Mucosa of stomach (tissue), 1 donor: Measurements from ENCODE around the gene TMEM220.
"Not testable (repeated sequence)": the region's sequence is repeated elsewhere in the genome, so short reads cannot be mapped to it uniquely, and the experiment has no call there.

Experiments
- H3K27me3 ChIP-seq: one replicate; pipeline ENCODE4 v1.7.0; 2013; ENCODE audit warnings: mild to moderate bottlenecking, low read length; ENCODE audit not compliant: control insufficient read depth, insufficient read depth
- H3K36me3 ChIP-seq: one replicate; pipeline ENCODE4 v1.7.0; 2013; ENCODE audit warnings: low read length; ENCODE audit not compliant: control insufficient read depth, insufficient read depth
- H3K4me1 ChIP-seq: one replicate; pipeline ENCODE4 v1.7.0; 2013; ENCODE audit warnings: mild to moderate bottlenecking, low read length; ENCODE audit not compliant: control insufficient read depth, insufficient read depth
- H3K4me3 ChIP-seq: one replicate; pipeline ENCODE4 v1.7.0; 2013; ENCODE audit warnings: low read length
- H3K9ac ChIP-seq: one replicate; pipeline ENCODE4 v1.7.0; 2013; ENCODE audit warnings: mild to moderate bottlenecking, low read length, moderate library complexity
- H3K9me3 ChIP-seq: one replicate; pipeline ENCODE4 v1.7.0; 2013; ENCODE audit warnings: mild to moderate bottlenecking, low read length, moderate library complexity; ENCODE audit not compliant: control insufficient read depth
- donor health status: Pancreatic carcinoma.

TMEM220 gene

GRCh38 chr17:10737736-10738135, 7.9 kb upstream of the TMEM220 start:
- peak overlapping the region; percentile 11 for H3K9ac ChIP-seq

DNA sequence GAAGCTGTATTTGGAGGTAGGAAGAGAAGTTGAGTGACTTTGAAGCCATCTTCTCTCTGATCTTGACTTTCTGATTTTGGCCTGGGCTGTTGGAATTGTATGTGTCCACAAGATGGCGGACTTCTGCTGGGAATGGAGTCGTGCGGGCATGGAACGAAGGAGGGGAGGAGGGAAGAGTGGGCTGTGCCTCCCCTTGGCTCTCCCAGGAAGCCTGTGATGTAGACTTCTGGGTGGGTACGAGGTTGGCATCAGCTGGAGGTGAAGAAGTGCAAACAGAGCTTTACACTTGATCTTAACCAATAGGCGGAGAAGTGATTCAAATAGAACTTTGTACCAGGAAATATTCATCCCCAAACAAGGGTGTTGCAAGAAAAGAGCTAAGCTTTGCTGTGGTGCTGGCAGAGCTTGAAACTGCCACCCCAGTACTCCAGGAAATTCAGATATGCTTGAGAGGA, 7.4 kb upstream of the TMEM220 start:
- Histone ChIP-seq H3K9ac (peak overlapping the region; percentile 40), H3K9me3 (no peaks in the 10 kb centered on the region), H3K4me3 (no peak overlapping the region), H3K27me3 (no peaks in the 10 kb centered on the region), H3K4me1 (peaks cover 76% of the 10 kb centered on the region), H3K36me3 (no peaks in the 10 kb centered on the region)

More at GRCh38 chr17:10737736-10738135, 7.9 kb upstream of the TMEM220 start:
- peaks cover 74% of the 10 kb centered on the region for H3K4me1 ChIP-seq
- H3K27me3 ChIP-seq: no peaks in the 10 kb centered on the region
- no peak overlapping the region for H3K4me3 ChIP-seq
- no peaks in the 10 kb centered on the region for H3K9me3 ChIP-seq
- H3K36me3 ChIP-seq: no peaks in the 10 kb centered on the region

DNA sequence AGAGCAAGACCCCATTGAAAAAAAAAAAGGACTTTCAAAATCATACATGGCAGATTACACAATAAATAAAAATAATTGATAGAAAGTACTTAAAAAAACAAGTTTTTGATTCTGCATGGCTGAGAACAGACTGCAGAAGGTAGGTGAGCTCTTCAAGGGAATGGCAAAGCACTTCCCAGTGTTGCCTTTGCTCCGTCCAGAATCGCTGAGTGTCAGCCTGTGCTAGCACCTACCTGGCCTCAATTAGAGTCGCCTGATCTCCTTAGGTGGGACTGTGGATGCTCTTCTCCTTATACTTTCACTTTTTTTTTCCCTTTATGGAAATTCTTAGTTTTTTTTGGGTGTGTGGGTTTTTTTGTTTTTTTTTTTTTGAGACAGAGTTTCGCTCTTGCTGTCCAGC, 6.0 kb upstream of the TMEM220 start:
- H3K9ac ChIP-seq: no peak overlapping the region
- H3K27me3 ChIP-seq: no peaks in the 10 kb centered on the region
- no peak overlapping the region for H3K4me3 ChIP-seq
- no peaks in the 10 kb centered on the region for H3K9me3 ChIP-seq
- H3K36me3 ChIP-seq: no peaks in the 10 kb centered on the region
- H3K4me1 ChIP-seq: peaks cover 73% of the 10 kb centered on the region

DNA sequence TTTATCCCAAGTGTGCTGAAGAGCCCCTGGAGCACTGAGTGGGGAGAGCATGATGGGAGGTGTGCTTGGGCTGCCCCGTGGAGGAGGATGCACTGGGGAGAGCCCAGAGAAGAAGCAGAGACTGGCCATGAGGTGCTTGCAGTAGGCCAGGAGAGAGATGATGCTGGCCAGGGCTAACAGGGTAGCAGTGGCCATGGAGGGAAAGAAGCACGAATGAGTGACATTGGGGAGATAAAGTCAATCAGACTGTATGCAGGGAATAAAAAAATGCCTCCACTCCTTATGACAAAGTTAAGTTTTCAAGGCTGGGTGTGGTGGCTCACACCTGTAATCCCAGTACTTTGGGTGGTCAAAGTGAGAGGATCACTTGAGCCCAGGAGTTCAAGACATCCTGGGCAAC, 5.4 kb upstream of the TMEM220 start:
- Histone ChIP-seq H3K27me3 (no peaks in the 10 kb centered on the region), H3K4me3 (no peak overlapping the region), H3K36me3 (no peaks in the 10 kb centered on the region), H3K4me1 (peaks cover 69% of the 10 kb centered on the region), H3K9me3 (no peaks in the 10 kb centered on the region), H3K9ac (no peak overlapping the region)

GRCh38 chr17:10733666-10734065, 3.8 kb upstream of the TMEM220 start:
- Histone ChIP-seq H3K9me3 (no peaks in the 10 kb centered on the region), H3K27me3 (no peaks in the 10 kb centered on the region), H3K4me1 (peaks cover 58% of the 10 kb centered on the region), H3K36me3 (no peaks in the 10 kb centered on the region), H3K9ac (no peak overlapping the region), H3K4me3 (no peak overlapping the region)

DNA sequence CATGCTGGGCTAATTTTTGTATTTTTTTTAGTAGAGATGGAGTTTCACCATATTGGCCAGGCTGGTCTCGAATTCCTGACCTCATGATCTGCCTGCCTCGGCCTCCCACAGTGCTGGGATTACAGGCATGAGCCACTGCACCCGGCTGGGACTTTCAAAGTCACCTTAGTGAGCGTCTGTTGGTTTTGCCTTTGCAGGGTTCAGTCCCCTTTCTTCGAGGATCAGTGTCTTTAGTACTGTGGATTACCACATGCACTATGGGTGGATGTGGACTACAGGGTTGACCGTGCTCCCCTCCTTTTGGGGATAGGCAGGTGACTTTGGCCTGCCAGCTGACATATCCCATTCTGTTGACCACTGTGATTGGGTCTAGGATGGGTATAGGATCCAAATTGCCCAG, 2.3 kb upstream of the TMEM220 start:
- H3K4me1 ChIP-seq: peaks cover 47% of the 10 kb centered on the region
- H3K27me3 ChIP-seq, H3K9me3 ChIP-seq, H3K9ac ChIP-seq, H3K4me3 ChIP-seq, H3K36me3 ChIP-seq: not testable (repeated sequence)

- peaks cover 41% of the 10 kb centered on the region for H3K4me1 ChIP-seq
- H3K36me3 ChIP-seq: no peaks in the 10 kb centered on the region
- H3K9me3 ChIP-seq: no peaks in the 10 kb centered on the region
- H3K4me3 ChIP-seq: peak overlapping the region; percentile 43
- peak overlapping the region; percentile 76 for H3K9ac ChIP-seq
- H3K27me3 ChIP-seq: no peaks in the 10 kb centered on the region
Measured at GRCh38 chr17:10731408-10731879, 1.6 kb upstream of the TMEM220 start.

DNA sequence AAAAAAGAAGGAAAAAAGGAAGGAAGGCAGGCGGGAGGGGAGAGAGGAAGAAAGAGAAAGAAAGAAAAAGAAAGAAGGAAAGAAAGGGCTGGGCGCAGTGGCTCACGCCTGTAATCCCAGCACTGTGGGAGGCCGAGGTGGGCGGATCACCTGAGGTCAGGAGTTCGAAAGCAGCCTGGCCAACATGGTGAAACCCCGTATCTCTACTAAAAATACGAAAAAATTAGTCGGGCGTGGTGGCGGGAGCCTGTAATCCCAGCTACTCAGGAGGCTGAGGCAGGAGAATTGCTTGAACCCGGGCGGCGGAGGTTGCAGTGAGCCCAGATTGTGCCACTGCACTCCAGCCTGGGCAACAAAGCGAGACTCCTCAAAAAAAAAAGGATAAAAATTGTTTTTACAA, 424 bp upstream of the TMEM220 start:
- H3K9me3 ChIP-seq, H3K36me3 ChIP-seq, H3K27me3 ChIP-seq: not testable (repeated sequence)
- Histone ChIP-seq H3K4me3 (peak overlapping the region; percentile 64), H3K4me1 (peaks cover 35% of the 10 kb centered on the region), H3K9ac (peak overlapping the region; percentile 84)

GRCh38 chr17:10728331-10728892, 1.4 kb downstream of the TMEM220 start:
- H3K4me3 ChIP-seq: no peak overlapping the region
- H3K27me3 ChIP-seq: no peaks in the 10 kb centered on the region

GRCh38 chr17:10727192-10727591, 2.6 kb downstream of the TMEM220 start:
- Histone ChIP-seq H3K4me1 (peaks cover 16% of the 10 kb centered on the region), H3K9ac (no peak overlapping the region), H3K27me3 (no peaks in the 10 kb centered on the region), H3K9me3 (no peaks in the 10 kb centered on the region), H3K4me3 (no peak overlapping the region), H3K36me3 (no peaks in the 10 kb centered on the region)

More at GRCh38 chr17:10728331-10728892, 1.4 kb downstream of the TMEM220 start:
- Histone ChIP-seq H3K9ac (peak overlapping the region; percentile 84), H3K36me3 (no peaks in the 10 kb centered on the region), H3K4me1 (peaks cover 28% of the 10 kb centered on the region), H3K9me3 (no peaks in the 10 kb centered on the region)

DNA sequence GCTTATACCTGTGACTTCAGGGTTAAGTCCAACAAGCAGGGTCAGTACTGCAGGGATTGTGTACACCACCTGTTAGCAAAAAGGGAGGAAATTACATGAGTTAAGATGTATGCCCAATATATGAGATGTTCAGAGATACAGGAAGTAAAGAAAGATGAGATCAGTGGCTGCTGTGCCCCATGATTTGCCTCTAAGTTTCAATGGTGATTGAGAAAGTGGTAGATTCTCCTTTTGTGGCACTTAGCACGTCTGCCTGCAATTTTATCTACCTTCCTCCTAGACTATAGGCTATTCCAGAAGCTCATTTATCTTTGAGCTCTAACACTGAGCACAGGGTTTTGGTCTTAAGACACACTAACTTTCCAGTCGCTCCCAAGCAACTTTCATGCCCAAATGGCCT, 3.6 kb downstream of the TMEM220 start:
- no peak overlapping the region for H3K4me3 ChIP-seq
- no peak overlapping the region for H3K9ac ChIP-seq
- H3K27me3 ChIP-seq: no peaks in the 10 kb centered on the region
- peaks cover 9% of the 10 kb centered on the region for H3K4me1 ChIP-seq
- no peaks in the 10 kb centered on the region for H3K9me3 ChIP-seq
- H3K36me3 ChIP-seq: no peaks in the 10 kb centered on the region

- H3K27me3 ChIP-seq: no peaks in the 10 kb centered on the region
- peaks cover 5% of the 10 kb centered on the region for H3K4me1 ChIP-seq
- H3K4me3 ChIP-seq: no peak overlapping the region
- H3K36me3 ChIP-seq: no peaks in the 10 kb centered on the region
- no peaks in the 10 kb centered on the region for H3K9me3 ChIP-seq
- no peak overlapping the region for H3K9ac ChIP-seq
Measured at GRCh38 chr17:10725262-10725661, 4.6 kb downstream of the TMEM220 start.
